ENCODE results near the gene ATF6. TPM values are rescaled to one million over a fixed set of nuclear protein-coding genes. Genes with fewer than 3 reads are reported as not detected.

ATF6 gene
- total and polyA plus RNA-seq, 2 donors (not counting 3 experiments of a cell fraction or from before 2014, with no cell fraction given): 24.9 to 40.3 TPM

- Histone ChIP-seq H2AFZ (ENCODE audit: low read depth, low read length) (no peak overlapping the region), H3K4me2 (ENCODE audit: insufficient read depth, low read length) (no peak overlapping the region), H3K4me3 (replicated peaks in 1 of 3; ENCODE audit: insufficient read depth in 1 of 3, low read depth in 1 of 3, low read length in 3 of 3) (no peak overlapping the region), H3K27ac (ENCODE audit: insufficient read depth, low read depth, low read length) (no peak overlapping the region), H3K27me3 (ENCODE audit: control insufficient read depth in 2 of 2, insufficient read depth in 2 of 2, low read length in 2 of 2) (peaks cover 0 to 7% of the 10 kb centered on the region in 2 experiments), H3K9ac (replicated peaks; ENCODE audit: extremely low read depth, insufficient read depth, low read length) (no peak overlapping the region), H3K9me1 (replicated peaks; ENCODE audit: control insufficient read depth, extremely low read depth, insufficient read depth, low read length) (no peaks in the 10 kb centered on the region), H3K9me3 (replicated peaks; ENCODE audit: control insufficient read depth, insufficient read depth, low read length) (no peaks in the 10 kb centered on the region), H4K20me1 (replicated peaks; ENCODE audit: control insufficient read depth, extremely low read depth, insufficient read depth, low read length) (no peaks in the 10 kb centered on the region), H3K4me1 (ENCODE audit: control insufficient read depth, extremely low read depth, insufficient read depth, low read length) (peaks cover 5% of the 10 kb centered on the region), H3K79me2 (ENCODE audit: control insufficient read depth, insufficient read depth, low read length) (no peaks in the 10 kb centered on the region), H3K36me3 (ENCODE audit: control insufficient read depth in 2 of 2, extremely low read depth in 1 of 2, insufficient read depth in 2 of 2, low read length in 2 of 2) (no peaks in the 10 kb centered on the region)
- ChIA-PET POLR2A (no interaction called here), CTCF (no interaction called here)
- TF ChIP-seq GATA2 (IDR thresholded peaks at IDR 0.05; ENCODE audit: insufficient read depth, insufficient read length, low read depth, low read length) (no peak), CTCF (IDR thresholded peaks at IDR 0.05; ENCODE audit: extremely low read depth in 1 of 2, insufficient read depth in 1 of 2, low read depth in 1 of 2, low read length in 2 of 2) (no peak), FOS (IDR thresholded peaks at IDR 0.05; ENCODE audit: borderline replicate concordance, insufficient read depth, low read length) (no peak), POLR2A (IDR thresholded peaks at IDR 0.05; ENCODE audit: low read depth, low read length) (no peak), MYC (IDR thresholded peaks at IDR 0.05; ENCODE audit: low read depth, low read length) (no peak), POLR2AphosphoS5 (IDR thresholded peaks at IDR 0.05; ENCODE audit: insufficient read depth, low read depth, low read length) (no peak), EZH2 (IDR thresholded peaks at IDR 0.05; ENCODE audit: borderline replicate concordance, low read depth, low read length, severe bottlenecking) (no peak), MAX (IDR thresholded peaks at IDR 0.05; ENCODE audit: insufficient read depth, insufficient read length) (no peak), JUN (IDR thresholded peaks at IDR 0.05; ENCODE audit: borderline replicate concordance, insufficient read depth, insufficient read length, low read depth) (no peak)
- FAIRE-seq (no peak), DNase-seq (ENCODE audit: low read depth, low spot score) (no peak)
- intact Hi-C loops (cut with micrococcal nuclease): no loop called here
- dilution Hi-C loops (cut with MboI; ENCODE audit: extremely low pct_ligation_motif_present, low sequenced_read_pairs): no loop called here
- no TSS peak for BruUV-seq (replicated peaks)
Observed at GRCh38 chr1:162000053-162000420, 233.9 kb downstream of the ATF6 start.

All from endothelial cell of umbilical vein (primary cell).